ENCODE measurements around the gene NEK6.

Gene NEK6

DNA sequence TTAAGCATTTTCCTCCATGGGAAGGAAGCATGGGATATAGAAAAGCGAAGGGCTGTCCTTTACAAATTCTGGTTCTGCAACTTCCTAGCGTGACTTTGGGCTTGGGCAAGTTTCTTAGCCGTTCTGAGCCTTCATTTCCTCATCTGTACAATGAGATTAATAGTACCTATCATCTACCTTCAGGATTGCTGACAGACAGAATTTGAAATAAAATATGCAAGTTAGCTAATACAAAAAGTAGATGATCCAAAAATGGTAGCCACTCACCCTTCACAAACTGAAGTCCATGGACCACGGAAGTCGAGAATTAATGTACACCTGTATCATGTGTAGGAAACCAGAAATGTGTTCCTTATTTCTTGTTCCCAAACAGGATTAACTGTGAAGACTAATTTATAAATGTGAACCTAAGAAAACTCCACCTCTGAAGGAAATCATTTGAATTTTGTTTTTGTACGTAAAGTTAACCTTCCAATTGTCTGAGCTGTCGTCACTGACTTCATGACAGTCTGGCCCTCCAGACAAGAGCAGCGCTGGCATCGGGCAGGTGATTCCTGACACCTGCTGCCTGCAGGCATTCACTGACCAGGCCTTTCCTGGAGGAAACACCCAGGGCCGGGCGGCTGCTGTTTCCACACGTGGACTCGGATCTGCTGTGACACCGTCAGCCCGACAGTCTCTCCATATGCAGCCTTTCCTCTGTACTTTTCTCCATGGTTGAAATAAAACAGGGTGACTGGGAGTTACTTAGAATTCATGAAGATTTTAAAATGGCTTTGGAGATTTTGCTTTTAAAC is 94.1 kb downstream of the NEK6 start:
- no peak for DNase-seq (ENCODE audit: low read depth in 4 of 4, low spot score in 1 of 4)

DNA sequence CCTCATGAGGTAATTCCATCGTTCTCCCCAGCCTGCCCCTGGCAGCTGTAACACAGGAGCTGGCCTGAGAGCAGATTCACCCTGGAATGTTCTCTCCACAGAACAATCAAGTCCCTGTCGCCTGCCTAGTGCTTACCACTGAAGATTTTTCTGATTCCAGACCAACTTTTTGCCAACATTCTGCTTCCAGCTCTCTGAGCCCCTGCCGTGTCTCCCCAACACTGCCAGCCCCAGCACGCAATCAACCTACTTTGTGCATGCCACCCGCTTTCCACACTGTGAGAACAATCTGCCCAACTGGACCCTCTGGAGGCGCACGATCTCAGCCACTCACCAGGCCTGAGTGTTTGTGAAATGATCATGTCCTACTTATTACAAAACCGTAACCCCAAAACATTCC is 94.9 kb downstream of the NEK6 start:
- no peak for DNase-seq (ENCODE audit: low read depth in 4 of 4, low spot score in 1 of 4)

DNA sequence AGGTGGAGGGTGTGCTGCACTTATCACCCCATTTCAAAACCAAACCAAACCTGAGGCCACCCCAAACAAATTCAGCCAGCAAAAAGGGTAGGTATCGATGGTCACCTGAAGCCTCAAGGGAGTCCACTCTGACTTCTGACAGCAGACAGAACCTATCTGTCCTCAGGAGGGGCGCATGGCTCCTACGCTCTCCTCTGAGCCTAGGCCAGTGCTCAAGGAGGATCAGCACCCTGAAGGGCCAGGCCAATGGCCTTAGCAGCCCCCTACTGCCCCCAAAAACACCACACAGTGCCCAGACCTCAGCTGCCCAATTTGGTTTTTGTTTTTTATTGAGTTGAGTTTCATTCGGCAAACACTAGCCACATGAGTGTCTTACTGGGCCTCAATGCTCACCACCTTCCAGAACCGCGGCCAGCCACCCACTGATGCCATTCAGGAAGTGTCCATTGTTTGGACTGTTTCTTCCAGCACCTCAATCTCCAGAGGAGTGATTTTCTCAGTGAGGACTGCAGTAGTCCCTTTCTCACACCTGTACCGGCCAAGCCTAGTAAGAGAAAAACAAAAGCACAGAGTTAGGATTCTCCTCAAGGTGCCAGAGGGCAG is 95.5 kb downstream of the NEK6 start:
- DNase-seq (ENCODE audit: low read depth in 4 of 4, low spot score in 1 of 4), result no peak

DNA sequence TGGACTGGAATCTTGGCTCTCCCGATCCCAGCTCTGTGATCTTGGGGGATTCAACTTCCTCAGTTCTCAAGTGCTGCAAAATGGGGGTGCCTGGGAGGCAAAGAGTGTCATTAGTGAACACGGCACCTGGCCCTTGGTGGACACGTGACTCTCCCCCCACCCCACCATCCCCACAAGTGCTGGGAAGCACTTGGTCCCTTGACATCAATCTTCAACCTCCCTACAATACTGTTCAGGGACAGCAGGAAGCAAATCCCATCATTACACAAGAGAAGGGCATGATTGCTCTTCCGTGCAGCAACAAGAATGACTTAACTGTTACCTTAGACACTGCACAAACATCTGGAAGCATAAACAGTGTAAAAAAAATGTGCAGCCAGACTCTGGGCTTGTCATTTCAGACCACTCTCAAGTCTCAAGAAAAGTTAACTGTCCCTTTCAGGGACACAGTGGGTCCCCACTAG is 96.1 kb downstream of the NEK6 start:
- DNase-seq (ENCODE audit: low read depth in 4 of 4, low spot score in 1 of 4), result no peak

DNA sequence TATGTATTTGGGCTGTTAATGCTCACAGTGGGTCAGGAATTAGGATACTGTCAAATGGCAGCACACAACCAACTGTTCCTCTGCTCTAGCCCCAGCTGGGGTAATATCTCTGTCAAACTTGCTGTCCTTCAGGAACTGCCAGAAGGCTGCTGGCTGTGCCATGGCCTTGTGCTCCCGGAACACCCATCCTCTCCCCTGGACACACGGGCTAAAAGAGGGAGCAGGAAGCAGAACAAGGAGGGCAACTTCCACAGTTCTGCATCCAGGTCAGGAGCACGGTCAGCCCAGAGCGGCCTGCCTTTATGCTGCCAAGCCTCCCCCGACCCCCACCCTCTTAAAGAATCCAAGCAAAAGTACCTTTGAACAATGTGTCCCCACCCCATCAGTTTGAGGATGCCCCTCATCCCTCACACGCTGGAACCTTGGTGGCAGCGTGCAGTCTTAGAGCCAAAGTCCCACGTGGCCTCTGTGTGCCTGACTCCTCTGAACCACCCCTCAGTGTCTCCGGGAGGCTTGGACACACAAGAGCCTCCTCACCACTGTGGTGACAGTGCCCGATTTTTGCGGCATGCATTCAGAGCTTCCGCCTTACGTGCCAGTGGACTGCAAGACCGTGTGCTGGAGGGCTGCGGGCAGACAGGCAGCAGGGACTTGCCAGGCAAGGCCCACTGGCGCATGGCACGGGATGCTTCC is 96.7 kb downstream of the NEK6 start:
- DNase-seq (ENCODE audit: low read depth in 4 of 4, low spot score in 1 of 4), result no peak

DNA sequence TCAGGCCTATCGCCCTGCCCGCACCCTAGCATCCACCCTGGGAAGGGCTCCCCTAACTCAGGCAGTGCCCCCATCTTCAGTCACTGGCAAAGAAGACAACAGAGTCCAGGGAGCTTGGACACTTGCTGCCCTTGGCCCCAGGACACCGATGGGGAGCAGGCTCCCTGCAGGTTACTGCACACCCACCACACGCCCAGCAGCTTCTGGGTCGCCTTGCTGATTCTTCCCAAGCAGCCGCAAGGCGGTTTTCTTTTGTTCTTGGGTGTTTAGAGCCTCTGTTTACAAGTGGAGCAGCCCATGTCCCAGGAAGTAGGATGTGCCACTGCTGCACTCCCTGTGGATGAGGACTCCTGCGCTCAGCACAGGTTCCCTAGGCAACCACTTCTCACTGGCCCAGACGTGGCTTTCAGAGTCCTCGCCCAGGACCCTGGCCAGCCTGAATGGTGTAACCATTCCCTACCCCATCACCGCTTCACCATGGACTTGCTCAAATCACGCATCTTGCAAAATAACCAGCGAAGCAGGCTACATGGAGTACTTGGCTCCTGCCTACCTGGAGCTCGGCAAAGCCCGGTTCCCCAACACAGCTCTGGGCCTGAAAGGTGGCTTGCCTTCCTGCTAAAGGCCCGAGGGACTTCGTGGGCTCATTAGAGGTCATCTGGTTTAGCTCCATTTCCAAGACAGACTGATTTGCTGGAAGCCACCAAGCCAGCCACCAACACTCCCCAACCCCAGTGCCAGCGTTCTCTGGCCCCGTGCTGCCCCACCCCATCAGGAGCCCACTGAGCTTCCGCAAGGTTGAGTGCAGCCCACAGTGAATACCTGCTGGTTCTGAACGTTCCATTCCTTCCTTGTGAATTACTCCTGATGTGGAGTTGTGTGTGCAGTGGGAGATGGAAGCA is 97.5 kb downstream of the NEK6 start:
- no peak for DNase-seq (ENCODE audit: low read depth in 4 of 4, low spot score in 1 of 4)

DNA sequence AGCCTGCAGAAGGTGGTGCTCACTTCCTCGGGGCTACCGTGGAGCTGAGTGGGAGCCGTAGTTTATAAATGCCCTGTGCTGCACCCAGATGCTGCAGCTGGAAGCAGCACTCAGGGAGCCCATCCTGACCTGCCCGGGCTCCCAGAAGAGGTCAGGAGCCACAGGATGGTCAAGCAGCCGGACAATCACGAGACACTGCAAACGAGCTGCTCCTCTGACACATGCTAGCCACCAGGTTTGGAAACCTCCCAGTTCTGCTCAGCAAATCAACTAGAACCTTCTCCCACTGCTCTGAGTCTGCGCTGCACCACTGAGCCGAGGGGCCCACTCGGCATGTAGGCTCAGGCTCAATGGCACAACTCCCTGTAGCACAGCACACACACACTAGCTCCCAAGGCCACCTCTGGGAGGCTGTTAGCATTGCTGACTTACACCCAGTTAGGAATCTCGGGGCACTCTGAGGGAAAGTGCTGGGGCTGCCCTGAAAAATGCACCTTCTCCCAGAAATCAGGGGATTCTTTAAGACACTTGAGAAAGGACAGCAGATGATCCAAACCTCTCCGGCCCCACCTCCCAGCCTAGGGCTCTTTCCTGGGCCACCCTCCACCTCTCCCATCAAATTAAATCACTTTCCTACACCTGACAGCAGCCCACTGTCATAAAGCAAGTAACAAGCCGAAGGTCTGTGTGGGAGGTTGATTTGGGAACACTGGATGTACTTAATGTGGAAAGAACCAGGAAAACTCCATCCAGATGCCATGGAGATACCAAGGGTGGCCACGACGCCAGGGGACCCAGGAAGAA is 98.4 kb downstream of the NEK6 start:
- DNase-seq (ENCODE audit: low read depth in 4 of 4, low spot score in 1 of 4), result no peak

DNA sequence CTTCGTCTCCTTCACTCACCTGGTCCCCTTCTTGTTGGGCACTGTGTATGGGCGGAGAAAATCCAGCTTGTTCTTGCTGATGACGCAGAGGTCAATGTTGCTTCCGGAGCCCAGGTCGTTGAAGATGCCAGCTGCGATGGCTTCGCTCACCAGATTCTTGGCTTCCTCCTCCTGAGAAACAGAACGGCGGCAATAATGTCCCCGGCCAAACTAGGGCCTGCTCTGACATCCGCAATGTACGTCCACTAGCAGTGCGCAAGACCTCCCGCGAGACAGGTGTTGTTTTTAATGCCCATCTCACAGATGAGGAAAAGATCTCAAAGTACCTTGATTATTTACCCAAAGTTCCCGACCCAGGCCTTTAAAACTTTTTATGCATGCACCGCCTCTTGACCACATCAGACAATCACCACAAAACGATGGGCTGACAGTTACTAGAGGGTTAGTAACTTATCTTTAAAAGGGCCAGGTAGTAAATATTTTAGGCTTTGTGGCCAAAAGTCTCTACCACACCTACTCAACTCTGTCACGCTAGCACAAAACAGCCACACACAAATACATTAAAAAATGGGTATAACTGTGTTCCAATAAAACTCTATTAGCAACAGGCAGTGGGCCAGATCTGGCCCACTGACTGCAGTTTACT is 99.1 kb downstream of the NEK6 start:
- DNase-seq (ENCODE audit: low read depth in 4 of 4, low spot score in 1 of 4), result no peak

DNA sequence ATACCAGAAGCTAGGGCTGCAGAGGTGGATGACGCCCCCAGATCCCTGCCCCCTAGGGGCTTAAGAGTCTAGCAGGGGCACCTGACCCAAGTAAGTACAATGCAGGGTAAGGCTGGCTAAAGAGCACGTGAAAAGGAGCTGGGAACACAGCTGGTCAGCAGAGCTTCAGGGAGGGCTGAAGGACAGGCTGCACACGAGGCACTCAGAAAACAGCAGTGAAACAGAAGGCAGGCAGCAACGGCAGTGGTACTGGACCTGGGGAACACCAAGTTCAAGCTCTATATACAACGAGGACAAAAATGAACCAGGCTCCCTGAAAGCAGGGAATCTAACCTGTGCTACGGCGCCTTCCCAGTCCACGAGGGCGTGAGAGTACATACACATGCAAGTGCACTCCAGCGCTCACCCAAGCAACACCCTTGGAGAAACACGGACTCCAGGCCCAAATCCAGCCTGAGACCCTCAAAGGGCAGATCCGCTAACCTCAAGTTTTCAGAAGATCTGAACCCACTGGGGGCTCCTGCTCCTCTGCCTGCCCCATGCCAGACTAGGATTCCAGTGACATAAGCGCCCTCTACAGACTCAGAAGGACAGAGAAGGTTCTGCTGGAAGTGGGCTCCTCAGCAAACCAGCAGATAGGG is 100.1 kb downstream of the NEK6 start:
- no peak for DNase-seq (ENCODE audit: low read depth in 4 of 4, low spot score in 1 of 4)

DNA sequence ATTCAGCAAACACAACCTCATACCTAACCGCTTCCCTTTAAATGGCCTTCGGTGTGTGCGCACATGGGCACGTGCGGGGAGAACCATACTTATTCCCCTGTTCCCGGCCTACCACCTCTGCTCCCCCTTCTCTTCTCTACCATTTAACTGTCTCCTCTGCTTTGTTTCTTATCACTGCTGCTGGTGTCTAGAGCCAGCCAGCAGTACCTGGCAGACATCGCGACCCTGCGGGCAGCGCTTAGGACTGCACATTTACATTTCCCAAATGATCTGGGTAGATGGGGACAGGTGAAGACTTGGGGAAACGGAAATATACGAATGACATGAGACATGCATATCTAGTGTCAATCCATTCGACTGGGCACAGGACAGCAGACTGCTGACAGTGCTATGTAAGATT is 100.9 kb downstream of the NEK6 start:
- no peak for DNase-seq (ENCODE audit: low read depth in 4 of 4, low spot score in 1 of 4)

DNA sequence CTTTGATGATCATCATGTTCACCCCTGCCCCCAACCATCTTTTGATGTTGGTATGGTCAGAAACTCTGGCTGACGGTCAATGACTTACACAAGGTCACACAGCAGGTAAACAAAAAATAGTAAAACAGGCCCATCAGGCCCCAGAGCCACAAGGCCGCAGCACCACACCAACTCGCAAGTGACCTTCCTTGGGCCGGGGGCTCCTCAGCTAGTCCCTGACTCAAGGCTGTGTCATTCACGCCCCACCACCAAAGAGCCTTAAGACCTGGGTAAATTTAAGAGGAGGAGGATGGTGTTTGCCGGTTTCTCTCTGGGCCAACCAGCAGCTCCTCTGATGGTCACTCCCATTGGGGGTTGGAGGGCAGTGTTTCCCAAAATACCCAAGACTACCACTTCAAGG is 101.7 kb downstream of the NEK6 start:
- DNase-seq (ENCODE audit: low read depth in 4 of 4, low spot score in 1 of 4), result no peak

DNA sequence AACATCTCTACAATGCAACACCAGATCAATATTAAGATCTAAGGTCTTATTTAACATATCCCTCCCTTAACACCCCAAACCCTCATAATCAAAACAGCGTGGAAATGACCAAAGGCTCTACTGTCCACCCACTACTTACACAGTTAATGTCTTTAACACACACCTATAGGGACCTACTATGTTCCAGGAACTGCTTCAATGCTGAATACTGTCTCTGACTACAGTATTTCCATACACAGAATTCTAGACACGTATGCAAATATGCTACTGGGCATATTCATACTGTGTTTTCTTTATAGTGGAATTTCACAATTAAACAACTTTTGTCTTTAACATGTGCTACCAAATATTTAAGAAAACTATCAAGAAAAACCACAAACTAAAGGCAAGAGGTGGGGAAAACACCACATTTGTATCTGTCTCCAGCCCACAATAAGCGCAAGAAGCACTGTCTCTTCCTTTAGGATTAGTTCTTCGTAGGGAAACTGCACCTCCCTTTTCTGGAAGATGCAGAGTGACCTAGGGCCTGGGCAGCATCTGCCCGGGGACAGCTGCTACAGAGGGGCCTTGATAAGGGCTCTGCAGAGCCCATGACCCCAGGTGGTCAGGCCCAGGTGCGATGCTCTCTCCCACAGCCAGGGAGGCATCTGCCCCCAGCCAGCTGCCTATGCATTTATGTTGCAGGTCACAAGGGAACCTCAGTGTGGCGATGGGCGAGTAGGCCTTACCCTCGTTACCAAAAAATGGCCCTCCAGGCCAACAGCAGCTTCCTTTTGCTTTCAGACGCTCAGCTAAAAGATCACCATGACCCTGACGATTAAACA is 102.3 kb downstream of the NEK6 start:
- no peak for DNase-seq (ENCODE audit: low read depth in 4 of 4, low spot score in 1 of 4)

DNA sequence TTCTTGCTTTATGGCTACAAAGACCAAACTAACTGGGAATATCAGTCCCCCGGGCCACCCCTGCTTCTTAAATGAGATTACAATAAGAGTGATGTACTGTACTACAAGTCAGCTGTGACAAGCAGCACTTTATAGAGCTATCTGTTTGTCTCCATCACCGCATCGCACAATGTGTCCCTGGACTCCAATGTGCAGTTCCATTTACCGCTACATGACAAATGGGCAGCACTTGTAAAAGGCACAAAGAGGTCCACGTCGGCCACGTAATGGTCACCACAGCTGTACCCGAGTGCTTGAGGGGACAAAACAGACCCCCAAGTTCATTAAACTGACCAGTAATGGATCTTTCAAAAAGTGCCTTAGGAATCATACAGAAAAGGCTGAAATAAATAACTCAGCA is 103.4 kb downstream of the NEK6 start:
- no peak for DNase-seq (ENCODE audit: low read depth in 4 of 4, low spot score in 1 of 4)

DNA sequence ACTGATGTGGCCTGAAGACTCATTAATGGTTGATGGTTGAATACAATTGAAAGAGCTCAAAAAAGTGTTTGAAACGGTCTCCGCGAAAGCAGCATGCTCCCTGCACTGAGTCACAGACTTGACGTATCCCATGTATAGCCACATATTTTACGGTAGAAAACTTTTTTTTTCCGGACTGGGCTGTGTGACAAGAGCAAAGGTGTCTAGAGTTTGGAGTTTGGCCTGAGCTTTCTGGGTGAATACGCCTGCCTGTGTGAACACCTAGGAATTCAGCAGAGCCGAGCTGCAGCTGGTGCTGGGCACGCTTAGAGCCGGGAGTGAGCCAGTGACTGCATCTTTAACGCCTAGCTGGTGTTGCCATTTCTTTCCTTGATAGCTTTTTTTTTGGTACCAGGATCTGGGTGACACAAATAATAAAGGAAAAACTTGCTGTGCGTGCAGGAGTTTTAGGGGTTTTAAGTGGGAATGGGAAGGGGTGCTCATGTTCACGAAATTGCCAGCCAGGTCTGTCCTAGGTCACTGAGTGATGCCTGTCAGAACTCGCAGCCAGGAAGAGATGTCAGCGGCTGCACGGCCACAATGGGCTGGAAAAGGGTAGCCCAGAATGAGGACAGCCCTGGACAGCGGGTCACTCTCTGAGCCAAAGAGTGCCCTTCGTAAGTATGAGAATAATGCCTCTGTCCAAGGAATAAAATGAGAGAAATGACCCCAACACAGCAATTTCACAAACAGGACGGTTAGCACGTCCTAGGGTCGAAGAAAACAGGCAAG is 105.8 kb downstream of the NEK6 start:
- DNase-seq (ENCODE audit: low read depth in 4 of 4, low spot score in 1 of 4), result no peak

DNA sequence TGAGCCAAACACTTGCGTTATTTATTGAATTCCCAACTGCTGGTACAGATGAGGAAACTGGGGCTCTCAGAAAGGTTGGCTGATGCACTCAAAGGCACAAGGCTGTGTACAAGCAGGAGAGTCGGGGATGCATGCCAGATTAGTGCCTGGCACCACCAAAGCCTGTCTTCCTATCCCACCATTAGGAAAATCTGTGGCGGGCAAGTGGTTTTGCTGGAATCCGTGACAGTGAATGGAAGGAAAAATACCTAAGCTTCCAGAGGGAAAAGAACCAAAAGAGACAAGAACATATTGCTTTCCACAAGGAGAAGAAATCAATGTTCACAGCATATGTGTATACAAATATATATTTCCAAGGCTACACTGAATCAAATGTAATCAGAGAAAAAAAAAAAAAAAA is 106.4 kb downstream of the NEK6 start:
- no peak for DNase-seq (ENCODE audit: low read depth in 4 of 4, low spot score in 1 of 4)

DNA sequence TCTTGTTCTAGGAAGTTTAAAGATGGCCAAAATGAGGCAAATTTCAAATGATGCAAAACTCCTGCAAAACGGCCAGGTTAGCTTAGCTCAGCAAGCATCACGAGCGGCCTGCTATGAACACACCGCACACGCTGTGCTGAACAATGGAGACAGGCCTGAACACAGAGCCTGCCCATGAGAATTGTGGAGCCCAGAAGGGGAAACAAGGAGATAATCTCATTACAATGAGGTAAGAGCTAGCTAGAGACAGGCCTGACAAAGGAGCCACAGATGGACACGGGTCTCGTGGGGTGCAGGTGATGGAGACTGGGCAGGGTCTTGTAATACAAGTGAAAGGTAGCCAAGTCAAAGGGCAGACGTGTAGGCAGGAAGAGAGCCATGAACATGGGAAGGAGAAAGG is 107.3 kb downstream of the NEK6 start:
- DNase-seq (ENCODE audit: low read depth in 4 of 4, low spot score in 1 of 4), result no peak

DNA sequence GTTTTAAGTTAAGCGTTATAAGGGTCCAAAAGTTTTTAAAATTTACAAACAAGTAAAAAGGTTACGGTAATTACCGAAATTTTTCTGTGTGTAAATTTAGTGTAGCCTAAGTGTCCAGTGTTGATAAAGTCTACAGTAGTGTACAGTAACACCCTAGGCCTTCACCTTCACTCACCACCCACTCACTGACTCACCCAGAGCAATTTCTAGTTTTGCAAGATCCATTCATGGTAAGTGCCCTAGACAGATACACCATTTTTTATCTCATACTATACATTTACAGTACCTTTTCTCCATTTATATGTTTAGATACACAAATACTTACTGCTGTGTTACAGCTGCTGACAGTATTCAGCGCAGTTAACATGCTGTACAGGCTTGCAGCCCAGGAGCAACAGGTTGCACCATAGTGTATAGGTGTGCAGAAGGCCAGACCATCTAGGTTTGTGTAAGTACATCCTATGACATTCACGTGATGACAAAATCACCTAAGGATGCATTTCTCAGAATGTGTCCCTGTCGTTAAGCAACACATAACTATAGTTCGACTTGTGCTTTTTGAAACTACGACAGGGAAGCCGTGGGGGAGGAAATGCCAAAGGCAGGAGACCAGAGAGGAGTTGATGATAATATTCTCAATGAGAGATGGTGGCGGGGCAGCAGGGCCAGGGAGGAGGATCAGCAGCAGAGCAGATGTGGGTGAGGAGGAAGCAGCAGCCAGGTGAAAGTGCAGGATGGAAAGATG is 108.9 kb downstream of the NEK6 start:
- no peak for DNase-seq (ENCODE audit: low read depth in 4 of 4, low spot score in 1 of 4)
